Endometrium (tissue), 2 donors: ENCODE data around the gene KLK8.
"Not testable (repeated sequence)": the region's sequence is repeated elsewhere in the genome, so short reads cannot be mapped to it uniquely, and the experiment has no call there.

Experiments used
- FAIRE-seq: peaks from 2 replicates; lab custom pipeline; 2012; peaks lifted over from hg19 to GRCh38; lab: Jason Lieb, UNC
- donor health status: control.
- donor health status: control.

KLK8 gene

GRCh38 chr19:51016798-51017683 is 15.6 kb upstream of the KLK8 start:
- no peak for FAIRE-seq

- no peak for FAIRE-seq
Observed at GRCh38 chr19:51015691-51016267, 14.4 kb upstream of the KLK8 start.

- no peak for FAIRE-seq
Observed at GRCh38 chr19:51014242-51014641, 12.8 kb upstream of the KLK8 start.

GRCh38 chr19:51012661-51013190 is 11.3 kb upstream of the KLK8 start:
- FAIRE-seq = no peak

- no peak for FAIRE-seq
Observed at GRCh38 chr19:51010066-51010795, 8.8 kb upstream of the KLK8 start.

- no peak for FAIRE-seq
Observed at GRCh38 chr19:51009061-51009891, 7.9 kb upstream of the KLK8 start.

GRCh38 chr19:51007488-51007887 is 6.1 kb upstream of the KLK8 start:
- FAIRE-seq = no peak

GRCh38 chr19:51006406-51006805 is 5.0 kb upstream of the KLK8 start:
- FAIRE-seq = no peak

GRCh38 chr19:51005248-51005647 is 3.8 kb upstream of the KLK8 start:
- FAIRE-seq = no peak

GRCh38 chr19:51003316-51003715 is 1.9 kb upstream of the KLK8 start:
- no peak for FAIRE-seq

GRCh38 chr19:51002542-51003311 is 1.3 kb upstream of the KLK8 start:
- no peak for FAIRE-seq

GRCh38 chr19:51002089-51002532 is 707 bp upstream of the KLK8 start:
- FAIRE-seq = no peak

- no peak for FAIRE-seq
Observed at GRCh38 chr19:51000981-51001380, 423 bp downstream of the KLK8 start.

- no peak for FAIRE-seq
Observed at GRCh38 chr19:51000426-51000825, 978 bp downstream of the KLK8 start.

- no peak for FAIRE-seq
Observed at GRCh38 chr19:50998686-50999085, 2.7 kb downstream of the KLK8 start.

GRCh38 chr19:50998061-50998460 is 3.3 kb downstream of the KLK8 start:
- no peak for FAIRE-seq

- no peak for FAIRE-seq
Observed at GRCh38 chr19:50994129-50994528, 7.3 kb downstream of the KLK8 start.

- FAIRE-seq = no peak
Observed at GRCh38 chr19:50992666-50993035, 8.8 kb downstream of the KLK8 start.

GRCh38 chr19:50984416-50984815 is 17.0 kb downstream of the KLK8 start:
- FAIRE-seq = not testable (repeated sequence)

- FAIRE-seq = no peak
Observed at GRCh38 chr19:50983625-50984292, 17.6 kb downstream of the KLK8 start, which contains the start of gene KLK7. Gene KLK7, minus strand, starts transcription at chr19:50983917. Its CDS starts 1,518 bp downstream, at chr19:50982399.
